Adrenal gland (tissue), 5 donors: ENCODE data around the gene THRB.

Source experiments
- CTCF ChIP-seq, 6 experiments: fragments of 450-650 bp in 4 of 6; fragments of 200-600 bp in 2 of 6; sonication (generic) in 1 of 6; IDR thresholded peaks; 1 replicate in 5 of 6; 2 replicates in 1 of 6; pipeline versions ENCODE4 v1.5.1 to v1.8.0; 2016 to 2021; ENCODE audit warnings: antibody characterized with exemption in 6 of 6, mild to moderate bottlenecking in 2 of 6, moderate library complexity in 1 of 6
- POLR2A ChIP-seq, 2 donors: fragments of 450-650 bp; IDR thresholded peaks; one replicate each; pipeline ENCODE4 v1.6.1; 2017; ENCODE audit warnings: antibody characterized with exemption in 2 of 2, mild to moderate bottlenecking in 2 of 2, moderate library complexity in 1 of 2
- donor health status: DM: no; HTN: no; CAD: no.

DNA sequence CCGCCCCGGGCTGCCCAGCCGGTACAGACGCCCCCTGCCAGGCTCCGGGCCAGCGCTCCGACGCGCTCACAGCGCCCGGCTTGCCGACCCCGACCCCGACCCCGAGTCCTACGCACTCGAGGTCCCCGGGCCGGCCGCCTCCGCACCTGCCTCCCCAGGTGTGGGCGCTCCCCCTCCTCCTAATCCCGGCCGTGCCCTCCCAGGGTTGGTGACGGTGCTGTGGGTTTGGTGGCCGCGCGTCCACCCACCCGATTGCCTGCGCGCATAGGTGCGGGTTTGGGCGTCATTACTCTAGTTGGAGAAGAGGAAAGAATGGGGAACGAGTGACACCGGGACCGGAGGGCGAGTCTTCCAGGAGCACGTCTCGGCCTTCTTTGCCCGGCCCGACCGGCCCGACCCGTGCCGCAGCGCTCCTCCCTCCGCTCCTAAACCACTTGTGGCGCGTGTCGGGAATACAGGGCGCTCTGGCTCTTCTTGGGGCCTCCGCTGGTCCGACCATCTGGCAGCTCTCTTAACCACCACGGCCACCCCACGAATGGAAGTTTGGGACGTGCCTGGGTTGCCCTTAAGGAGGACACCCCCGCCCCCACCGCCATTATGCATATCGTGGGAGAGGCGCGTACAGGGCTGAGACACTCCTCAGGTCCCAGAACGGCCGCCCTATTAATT is 810 bp upstream of the THRB start:
- peak in 4 of 6 experiments; percentile 20 to 41 (median 30) for TF ChIP-seq CTCF (IDR thresholded peaks at IDR 0.05)
- TF ChIP-seq POLR2A (IDR thresholded peaks at IDR 0.05): peak in 1 of 2 donors; percentile 59
